H1 (cell line): Measurements from ENCODE around the gene CERCAM. TPM values are rescaled to one million over a fixed set of nuclear protein-coding genes. Genes with fewer than 3 reads are reported as not detected.

Experiments used
- CHD1 ChIP-seq: IDR thresholded peaks from 2 replicates; pipeline ENCODE4 v1.6.1; 2012; ENCODE audit warnings: low read depth, low read length, improper control_type of control experiment
- GTF2F1 ChIP-seq: IDR thresholded peaks from 2 replicates; pipeline ENCODE4 v1.6.1; 2012; ENCODE audit warnings: low read depth, low read length, improper control_type of control experiment, borderline replicate concordance
- HDAC6 ChIP-seq: IDR thresholded peaks from one replicate; pipeline ENCODE4 v1.7.1; 2012; ENCODE audit warnings: low read depth, mild to moderate bottlenecking, inconsistent platforms, low read length, moderate library complexity
- RAD21 ChIP-seq, 2 experiments: IDR thresholded peaks in 1 of 2; conservative IDR thresholded peaks in 1 of 2; 2 replicates each; pipeline ENCODE4 v1.6.1; 2011; ENCODE audit warnings: low read depth in 2 of 2, low read length in 2 of 2, improper control_type of control experiment in 1 of 2, inconsistent platforms in 1 of 2, mild to moderate bottlenecking in 1 of 2, moderate library complexity in 1 of 2
- RFX5 ChIP-seq: IDR thresholded peaks from 2 replicates; pipeline ENCODE4 v1.6.1; 2011; ENCODE audit warnings: low read depth, low read length, improper control_type of control experiment, borderline replicate concordance
- RXRA ChIP-seq: IDR thresholded peaks from 2 replicates; pipeline ENCODE4 v1.6.1; 2011; ENCODE audit warnings: low read depth, mild to moderate bottlenecking, low read length, moderate library complexity; ENCODE audit not compliant: insufficient read depth
- TEAD4 ChIP-seq: IDR thresholded peaks from 2 replicates; pipeline ENCODE4 v1.6.1; 2012; ENCODE audit warnings: low read depth, low read length, inconsistent platforms, mixed read lengths
- polyA plus RNA-seq, 7 experiments: library from polyadenylated mRNA; depleted of rRNA in 3 of 7; stranded (reverse) in 5 of 7; unstranded in 2 of 7; fragments of >200 nt in 5 of 7; fragments of 200-250 nt in 2 of 7; gene quantifications; 1 replicate in 5 of 7; 2 replicates in 1 of 7; 4 replicates in 1 of 7; pipeline versions ENCODE4 v1.2.1 to v1.2.3, GENCODE V29; 2011 to 2013; ENCODE audit warnings: missing spikeins in 2 of 7, mixed read lengths in 2 of 7
- total RNA-seq: library from RNA; stranded (reverse); fragmentation: NEBNext Ultra II Directional; extraction: Animal tissue kit (Norgen Biotek cat#: 25700); gene quantifications from 2 replicates; pipeline ENCODE4 v1.2.1, GENCODE V29; 2021
- TF ChIP-seq, protein P1 (sequence below): IDR thresholded peaks from 2 replicates; pipeline ENCODE4 v1.6.1; 2012; ENCODE audit warnings: low read length, inconsistent platforms

CERCAM gene
- total and polyA plus RNA-seq, 2 of the 8 experiments (the other 6 are each of a cell fraction or from before 2014, with no cell fraction given) = 3.1 to 5.2 TPM

DNA sequence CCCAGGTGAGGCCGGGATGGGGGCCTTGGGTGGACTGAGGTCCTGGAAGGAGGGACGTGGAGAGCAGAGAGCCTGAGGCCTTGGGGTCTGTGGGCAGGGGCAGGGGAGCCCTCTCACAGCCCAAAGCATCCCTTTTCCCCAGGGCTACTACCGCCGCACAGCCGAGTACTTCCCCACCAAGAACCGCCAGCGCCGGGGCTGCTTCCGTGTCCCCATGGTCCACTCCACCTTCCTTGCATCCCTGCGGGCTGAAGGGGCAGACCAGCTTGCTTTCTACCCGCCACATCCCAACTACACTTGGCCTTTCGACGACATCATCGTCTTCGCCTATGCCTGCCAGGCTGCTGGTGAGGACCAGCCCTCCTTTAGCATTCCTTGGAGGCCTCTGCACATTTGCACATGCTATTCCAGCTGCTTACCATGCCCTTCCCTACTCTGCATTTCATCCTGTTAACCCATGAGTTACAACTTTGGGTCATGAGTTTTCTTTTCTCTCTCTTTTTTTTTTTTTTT, 3.7 kb downstream of the CERCAM start (continued):
- no peak for TF ChIP-seq RAD21 (IDR thresholded peaks at IDR 0.05 in 1 of 2, conservative IDR thresholded peaks at IDR 0.05 in 1 of 2; ENCODE audit: low read depth in 2 of 2, low read length in 2 of 2)
- no peak for TF ChIP-seq CHD1
- TF ChIP-seq, protein P1, sequence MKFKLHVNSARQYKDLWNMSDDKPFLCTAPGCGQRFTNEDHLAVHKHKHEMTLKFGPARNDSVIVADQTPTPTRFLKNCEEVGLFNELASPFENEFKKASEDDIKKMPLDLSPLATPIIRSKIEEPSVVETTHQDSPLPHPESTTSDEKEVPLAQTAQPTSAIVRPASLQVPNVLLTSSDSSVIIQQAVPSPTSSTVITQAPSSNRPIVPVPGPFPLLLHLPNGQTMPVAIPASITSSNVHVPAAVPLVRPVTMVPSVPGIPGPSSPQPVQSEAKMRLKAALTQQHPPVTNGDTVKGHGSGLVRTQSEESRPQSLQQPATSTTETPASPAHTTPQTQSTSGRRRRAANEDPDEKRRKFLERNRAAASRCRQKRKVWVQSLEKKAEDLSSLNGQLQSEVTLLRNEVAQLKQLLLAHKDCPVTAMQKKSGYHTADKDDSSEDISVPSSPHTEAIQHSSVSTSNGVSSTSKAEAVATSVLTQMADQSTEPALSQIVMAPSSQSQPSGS = no peak
- TF ChIP-seq RFX5 = no peak
- TF ChIP-seq RXRA = no peak
- no peak for TF ChIP-seq HDAC6
- TF ChIP-seq TEAD4 = no peak
- no peak for TF ChIP-seq GTF2F1
